Mononuclear cell (primary cell): ENCODE measurements around the gene RAD50. TPM values are rescaled to one million over a fixed set of nuclear protein-coding genes. Genes with fewer than 3 reads are reported as not detected.

Source experiments
- total RNA-seq: library from RNA; depleted of rRNA; stranded (reverse); fragments of >200 nt; gene quantifications from one replicate; pipeline ENCODE4 v1.2.3, GENCODE V29; 2012

Gene RAD50
- total RNA-seq, 1 donor, result 17.0 TPM

Other genes with a start within 250 kb of the RAD50 start
- 2.2 TPM for gene SLC22A5, start 187.3 kb upstream of the RAD50 start, total RNA-seq
- gene IRF1, start 66.2 kb upstream of the RAD50 start, total RNA-seq, result 655 TPM
- gene IL5, start 13.5 kb upstream of the RAD50 start, total RNA-seq, result not detected
- 0.31 TPM for gene IL13, start 101.2 kb downstream of the RAD50 start, total RNA-seq
- gene IL4, start 117.0 kb downstream of the RAD50 start, total RNA-seq, result not detected
- 5.6 TPM for gene KIF3A, start 180.6 kb downstream of the RAD50 start, total RNA-seq
- 1.5 TPM for gene CCNI2, start 190.4 kb downstream of the RAD50 start, total RNA-seq
- 3.8 TPM for gene SEPTIN8, start 220.3 kb downstream of the RAD50 start, total RNA-seq